Naive thymus-derived CD8-positive, alpha-beta T cell (primary cell): ENCODE measurements around the gene NIFK. TPM values are rescaled to one million over a fixed set of nuclear protein-coding genes. Genes with fewer than 3 reads are reported as not detected.

ENCODE experiments used
- ATAC-seq, 2 donors: fragments of 150-1000 bp; cut with Tn5 transposase in 1 of 2; sonication (Bioruptor Pico), chemical (Tn5 transposase) in 1 of 2; 1 replicate in 1 of 2; 2 replicates in 1 of 2; pipeline ENCODE4 v1.10.0; 2021; ENCODE audit warnings: mild to moderate bottlenecking in 2 of 2, moderate library complexity in 2 of 2
- POLR2A ChIA-PET: fragments of 350-600 bp; sonication (Branson Sonifier 250); formaldehyde crosslinking; loops from one replicate; lab custom pipeline; 2021; ENCODE audit warnings: antibody characterized with exemption; lab: Charles Lee
- DNase-seq, 10 donors: peaks; one replicate each; pipeline versions ENCODE4 v3.0.0 to v3.0.0-alpha.2; 2020 to 2022
- H3K27ac Mint-ChIP-seq, 10 donors: one replicate each; pipeline ENCODE4 v1.8.0; 2020 to 2022; ENCODE audit warnings: mild to moderate bottlenecking in 10 of 10, mixed read lengths in 10 of 10, moderate library complexity in 4 of 10, inconsistent platforms in 1 of 10
- H3K27me3 Mint-ChIP-seq, 5 donors: one replicate each; pipeline ENCODE4 v1.8.0; 2021 to 2022; ENCODE audit warnings: mixed read lengths in 5 of 5
- H3K36me3 Mint-ChIP-seq, 3 donors: one replicate each; pipeline ENCODE4 v1.8.0; 2020 to 2022; ENCODE audit warnings: mixed read lengths in 3 of 3, mild to moderate bottlenecking in 2 of 3, inconsistent platforms in 1 of 3
- H3K4me1 Mint-ChIP-seq, 4 donors: one replicate each; pipeline ENCODE4 v1.8.0; 2021 to 2022; ENCODE audit warnings: mixed read lengths in 4 of 4
- H3K4me3 Mint-ChIP-seq, 10 donors: one replicate each; pipeline ENCODE4 v1.8.0; 2020 to 2022; ENCODE audit warnings: mild to moderate bottlenecking in 10 of 10, mixed read lengths in 10 of 10, moderate library complexity in 6 of 10, inconsistent platforms in 1 of 10
- H3K9me3 Mint-ChIP-seq, 9 donors: one replicate each; pipeline ENCODE4 v1.8.0; 2020 to 2022; ENCODE audit warnings: mixed read lengths in 9 of 9, mild to moderate bottlenecking in 3 of 9, inconsistent platforms in 1 of 9, moderate library complexity in 1 of 9
- polyA plus RNA-seq, 3 donors: library from polyadenylated mRNA; unstranded; fragments of 300-500 nt; fragmentation: Illumina TruSeq; gene quantifications; one replicate each; pipeline ENCODE4 v1.2.3, GENCODE V29; 2021
- total RNA-seq, 8 experiments: library from RNA in 2 of 8; stranded (reverse) in 2 of 8; gene quantifications; one replicate each; pipeline ENCODE4 v1.2.3 and lab custom pipeline; 2021 to 2026

NIFK gene
- total and polyA plus RNA-seq, 5 experiments from 2014 or later = 62.8 to 88.6 (median 77.1) TPM

GRCh38 chr2:121686218-121686617 is 50.5 kb downstream of the NIFK start:
- Mint-ChIP-seq H3K4me1 (peaks cover 0 to 4% (median 1%) of the 10 kb centered on the region in 4 donors), H3K27me3 (no peaks in the 10 kb centered on the region), H3K9me3 (peaks cover 1 to 37% (median 23%) of the 10 kb centered on the region in 9 donors), H3K36me3 (peaks cover 0 to 21% (median 4%) of the 10 kb centered on the region in 3 donors), H3K4me3 (no peak overlapping the region), H3K27ac (peak overlapping the region in 1 of 10 donors; percentile 17)
- POLR2A ChIA-PET = no interaction called here
- ATAC-seq = no peak
- DNase-seq = no peak

- Mint-ChIP-seq H3K4me1 (peaks cover 0 to 3% (median 0%) of the 10 kb centered on the region in 4 donors), H3K27me3 (no peaks in the 10 kb centered on the region), H3K27ac (peak overlapping the region in 1 of 10 donors; percentile 41), H3K4me3 (no peak overlapping the region), H3K9me3 (peaks cover 11 to 65% (median 36%) of the 10 kb centered on the region in 9 donors), H3K36me3 (peaks cover 0 to 40% (median 17%) of the 10 kb centered on the region in 3 donors)
- DNase-seq (no peak), ATAC-seq (no peak)
- POLR2A ChIA-PET = no interaction called here
Observed at GRCh38 chr2:121682396-121683298, 54.0 kb downstream of the NIFK start.

- DNase-seq (no peak), ATAC-seq (no peak)
- no peak overlapping the region for H3K4me3 Mint-ChIP-seq
- H3K9me3 Mint-ChIP-seq = peaks cover 19 to 81% (median 47%) of the 10 kb centered on the region in 9 donors
- H3K27ac Mint-ChIP-seq = no peak overlapping the region
- POLR2A ChIA-PET = no interaction called here
- H3K27me3 Mint-ChIP-seq = no peaks in the 10 kb centered on the region
- peaks cover 0 to 38% (median 19%) of the 10 kb centered on the region in 3 donors for H3K36me3 Mint-ChIP-seq
- no peaks in the 10 kb centered on the region for H3K4me1 Mint-ChIP-seq
Observed at GRCh38 chr2:121677855-121678254, 58.8 kb downstream of the NIFK start.

Other genes starting within 250 kb of the NIFK start
- gene RNU4ATAC, start 206.0 kb downstream of the NIFK start, total RNA-seq = not detected
- not detected for gene RNU4ATAC, start 206.0 kb downstream of the NIFK start, polyA plus RNA-seq
- 10 to 100 TPM; 72.1 to 73.5 TPM for gene CLASP1, start 87.4 kb downstream of the NIFK start, total RNA-seq
- 10 to 100 TPM; 10.8 to 15.2 (median 12.5) TPM for gene CLASP1, start 87.4 kb downstream of the NIFK start, polyA plus RNA-seq
- 10 to 100 TPM; 62.4 to 65.3 TPM for gene TSN, start 18.8 kb upstream of the NIFK start, total RNA-seq
- 10 to 100 TPM; 74.8 to 90.9 (median 79.2) TPM for gene TSN, start 18.8 kb upstream of the NIFK start, polyA plus RNA-seq